ENCODE measurements around the gene CCDC60.
A peak's percentile ranks its signal among the peaks of the same experiment; 100 is the strongest.

- TF ChIP-seq CTCF (IDR thresholded peaks at IDR 0.05; ENCODE audit: insufficient read depth, low read length) (peak; percentile 99), SPI1 (IDR thresholded peaks at IDR 0.05; ENCODE audit: borderline replicate concordance, low read depth) (no peak), REST (IDR thresholded peaks at IDR 0.05; ENCODE audit: insufficient replicate concordance, low read depth) (no peak), POLR2AphosphoS5 (IDR thresholded peaks at IDR 0.05; ENCODE audit: low read depth) (no peak), GABPA (IDR thresholded peaks at IDR 0.05; ENCODE audit: low read depth) (no peak)
These were observed 110.0 kb downstream of the CCDC60 start for GRCh38 chr12:119444462-119445044.
